Measurements from ENCODE around the gene HOMER2.
"Not testable (repeated sequence)": the region's sequence is repeated elsewhere in the genome, so short reads cannot be mapped to it uniquely, and the experiment has no call there.

The HOMER2 gene

GRCh38 chr15:82830427-82831173, 121.9 kb downstream of the HOMER2 start:
- peaks cover 89% of the 10 kb centered on the region for H3K36me3 Mint-ChIP-seq (ENCODE audit: low read depth)
- H3K9me3 Mint-ChIP-seq: no peaks in the 10 kb centered on the region
- peaks cover 43% of the 10 kb centered on the region for H3K4me1 Mint-ChIP-seq (ENCODE audit: low read depth)
- H3K27ac Mint-ChIP-seq: peak overlapping the region; percentile 41
- H3K4me3 Mint-ChIP-seq: peak overlapping the region; percentile 29
- no peaks in the 10 kb centered on the region for H3K27me3 Mint-ChIP-seq (ENCODE audit: low read depth)
- DNase-seq (ENCODE audit: low spot score): no peak

GRCh38 chr15:82829234-82829633, 123.3 kb downstream of the HOMER2 start:
- Mint-ChIP-seq H3K4me1 (ENCODE audit: low read depth) (peaks cover 43% of the 10 kb centered on the region), H3K4me3 (no peak overlapping the region), H3K27ac (no peak overlapping the region), H3K9me3 (no peaks in the 10 kb centered on the region), H3K36me3 (ENCODE audit: low read depth) (peaks cover 83% of the 10 kb centered on the region), H3K27me3 (ENCODE audit: low read depth) (no peaks in the 10 kb centered on the region)
- DNase-seq (ENCODE audit: low spot score): no peak

GRCh38 chr15:82828075-82828474, 124.4 kb downstream of the HOMER2 start:
- H3K27me3 Mint-ChIP-seq (ENCODE audit: low read depth): no peaks in the 10 kb centered on the region
- peaks cover 39% of the 10 kb centered on the region for H3K4me1 Mint-ChIP-seq (ENCODE audit: low read depth)
- H3K9me3 Mint-ChIP-seq: no peaks in the 10 kb centered on the region
- no peak overlapping the region for H3K27ac Mint-ChIP-seq
- no peak overlapping the region for H3K4me3 Mint-ChIP-seq
- H3K36me3 Mint-ChIP-seq (ENCODE audit: low read depth): peaks cover 74% of the 10 kb centered on the region
- DNase-seq (ENCODE audit: low spot score): no peak

DNA sequence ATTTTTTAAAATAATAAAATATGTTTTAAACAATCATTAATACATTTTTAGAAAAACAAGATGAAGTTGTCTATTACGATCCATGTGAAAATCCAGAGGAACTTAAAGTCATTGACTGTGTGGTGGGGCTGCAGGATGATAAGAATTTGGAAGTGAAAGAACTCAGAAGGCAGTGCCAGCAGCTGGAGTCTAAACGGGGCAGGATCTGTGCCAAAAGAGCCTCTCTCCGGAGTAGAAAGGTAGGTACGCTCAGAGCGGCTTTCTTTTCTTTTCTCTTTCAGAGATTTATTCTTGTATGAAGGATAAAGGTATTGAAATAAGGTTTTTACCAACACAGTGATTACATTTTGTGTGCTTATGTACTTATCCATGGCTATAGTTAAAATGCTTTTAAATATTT, 129.5 kb downstream of the HOMER2 start:
- H3K27ac Mint-ChIP-seq: no peak overlapping the region
- peaks cover 66% of the 10 kb centered on the region for H3K36me3 Mint-ChIP-seq (ENCODE audit: low read depth)

GRCh38 chr15:82821851-82822250, 130.7 kb downstream of the HOMER2 start:
- not testable (repeated sequence) for DNase-seq (ENCODE audit: low spot score); H3K27ac Mint-ChIP-seq; H3K4me1 Mint-ChIP-seq (ENCODE audit: low read depth); H3K4me3 Mint-ChIP-seq; H3K9me3 Mint-ChIP-seq; H3K27me3 Mint-ChIP-seq (ENCODE audit: low read depth)
- H3K36me3 Mint-ChIP-seq (ENCODE audit: low read depth): peaks cover 61% of the 10 kb centered on the region

More for the DNA sequence above, 129.5 kb downstream of the HOMER2 start:
- Mint-ChIP-seq H3K9me3 (no peaks in the 10 kb centered on the region), H3K4me1 (ENCODE audit: low read depth) (peaks cover 6% of the 10 kb centered on the region), H3K27me3 (ENCODE audit: low read depth) (no peaks in the 10 kb centered on the region), H3K4me3 (no peak overlapping the region)
- DNase-seq (ENCODE audit: low spot score): no peak

- DNase-seq (ENCODE audit: low spot score); H3K4me3 Mint-ChIP-seq; H3K4me1 Mint-ChIP-seq (ENCODE audit: low read depth); H3K27ac Mint-ChIP-seq; H3K9me3 Mint-ChIP-seq; H3K27me3 Mint-ChIP-seq (ENCODE audit: low read depth): not testable (repeated sequence)
- H3K36me3 Mint-ChIP-seq (ENCODE audit: low read depth): peaks cover 61% of the 10 kb centered on the region
Observed at GRCh38 chr15:82821396-82821795, 131.1 kb downstream of the HOMER2 start.

GRCh38 chr15:82820128-82820527, 132.4 kb downstream of the HOMER2 start:
- Mint-ChIP-seq H3K27ac (no peak overlapping the region), H3K36me3 (ENCODE audit: low read depth) (peaks cover 62% of the 10 kb centered on the region), H3K27me3 (ENCODE audit: low read depth) (no peaks in the 10 kb centered on the region), H3K9me3 (no peaks in the 10 kb centered on the region), H3K4me3 (no peak overlapping the region), H3K4me1 (ENCODE audit: low read depth) (peaks cover 1% of the 10 kb centered on the region)
- no peak for DNase-seq (ENCODE audit: low spot score)

GRCh38 chr15:82812994-82813393, 139.5 kb downstream of the HOMER2 start:
- Mint-ChIP-seq H3K4me1 (ENCODE audit: low read depth) (peaks cover 21% of the 10 kb centered on the region), H3K27ac (no peak overlapping the region), H3K27me3 (ENCODE audit: low read depth) (peaks cover 2% of the 10 kb centered on the region), H3K9me3 (no peaks in the 10 kb centered on the region), H3K36me3 (ENCODE audit: low read depth) (peaks cover 54% of the 10 kb centered on the region), H3K4me3 (no peak overlapping the region)
- no peak for DNase-seq (ENCODE audit: low spot score)

GRCh38 chr15:82810890-82811426, 141.6 kb downstream of the HOMER2 start:
- peak overlapping the region; percentile 96 for H3K4me3 Mint-ChIP-seq
- H3K27ac Mint-ChIP-seq: peak overlapping the region; percentile 96
- H3K9me3 Mint-ChIP-seq: no peaks in the 10 kb centered on the region
- peaks cover 13% of the 10 kb centered on the region for H3K27me3 Mint-ChIP-seq (ENCODE audit: low read depth)
- peaks cover 21% of the 10 kb centered on the region for H3K4me1 Mint-ChIP-seq (ENCODE audit: low read depth)
- DNase-seq (ENCODE audit: low spot score): peak; percentile 69
- H3K36me3 Mint-ChIP-seq (ENCODE audit: low read depth): peaks cover 40% of the 10 kb centered on the region

DNA sequence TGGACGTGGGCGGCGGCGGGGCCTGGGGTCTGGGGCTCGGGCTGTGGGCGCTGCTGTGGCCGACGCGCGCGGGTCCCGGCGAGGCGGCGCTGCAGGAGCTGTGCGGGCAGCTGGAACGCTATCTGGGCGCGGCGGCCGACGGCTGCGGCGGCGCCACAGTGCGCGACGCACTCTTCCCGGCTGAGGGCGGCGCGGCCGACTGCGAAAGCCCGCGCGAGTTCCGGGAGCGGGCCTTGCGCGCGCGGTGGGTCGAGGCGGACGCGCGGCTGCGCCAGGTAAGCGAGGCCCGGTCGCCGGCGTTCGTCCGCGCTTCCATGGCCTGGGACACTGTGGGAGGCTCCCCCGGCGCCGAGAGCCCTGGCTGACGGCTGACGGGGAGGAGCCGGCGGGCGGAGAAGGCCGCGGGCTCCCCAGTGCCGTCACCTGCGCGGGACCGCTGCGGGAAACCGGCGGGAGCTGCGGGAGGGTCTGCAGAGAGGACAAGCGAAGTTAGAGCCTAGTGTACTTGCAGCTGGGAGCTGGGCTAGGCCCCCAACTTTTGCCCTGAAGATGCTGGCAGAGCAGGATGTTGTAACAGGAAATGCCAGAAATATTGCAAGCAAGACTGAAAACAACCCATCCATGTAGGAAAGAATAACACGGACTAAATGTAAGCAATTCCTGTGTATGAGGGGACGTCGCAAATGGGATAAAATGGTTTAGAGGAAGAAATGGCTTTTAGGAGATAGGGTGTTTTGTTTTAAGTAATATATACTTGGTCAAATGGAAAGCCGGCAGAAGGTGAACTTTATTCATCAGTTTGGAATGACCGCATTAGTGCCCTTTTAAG, 142.2 kb downstream of the HOMER2 start:
- H3K4me3 Mint-ChIP-seq: peak overlapping the region; percentile 96
- H3K27ac Mint-ChIP-seq: peak overlapping the region; percentile 96
- peaks cover 33% of the 10 kb centered on the region for H3K36me3 Mint-ChIP-seq (ENCODE audit: low read depth)
- no peaks in the 10 kb centered on the region for H3K9me3 Mint-ChIP-seq
- DNase-seq (ENCODE audit: low spot score): peak; percentile 29
- peaks cover 20% of the 10 kb centered on the region for H3K4me1 Mint-ChIP-seq (ENCODE audit: low read depth)
- H3K27me3 Mint-ChIP-seq (ENCODE audit: low read depth): peaks cover 19% of the 10 kb centered on the region

DNA sequence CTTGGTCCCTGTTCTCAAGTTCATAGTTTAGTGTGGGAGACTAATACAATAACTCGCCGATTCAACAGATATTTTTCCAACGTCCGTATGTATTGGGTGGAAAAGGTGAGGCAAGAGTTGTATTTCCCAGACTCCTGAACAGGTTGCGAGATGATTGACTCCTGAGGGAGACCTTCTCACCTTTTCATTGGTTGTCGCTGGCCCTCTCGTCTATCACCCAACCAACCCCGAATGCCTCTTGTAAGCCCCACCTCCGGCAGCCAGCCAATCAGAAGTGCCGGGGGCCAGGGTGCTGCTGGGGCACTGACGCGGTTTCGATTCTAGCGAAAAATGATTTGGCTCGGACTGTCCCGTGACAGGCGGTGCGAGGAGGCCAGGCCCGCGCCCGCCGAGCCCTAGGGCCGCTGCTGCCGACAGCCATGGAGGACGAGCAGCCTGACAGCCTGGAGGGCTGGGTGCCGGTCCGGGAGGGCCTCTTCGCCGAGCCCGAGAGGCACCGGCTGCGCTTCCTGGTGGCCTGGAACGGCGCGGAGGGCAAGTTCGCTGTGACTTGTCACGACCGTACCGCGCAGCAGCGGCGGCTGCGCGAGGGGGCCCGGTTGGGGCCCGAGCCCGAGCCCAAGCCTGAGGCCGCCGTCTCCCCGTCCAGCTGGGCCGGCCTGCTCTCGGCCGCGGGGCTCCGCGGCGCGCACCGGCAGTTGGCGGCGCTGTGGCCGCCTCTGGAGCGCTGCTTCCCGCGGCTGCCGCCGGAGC, 143.0 kb downstream of the HOMER2 start, which contains the start of gene WHAMM:
Gene WHAMM, plus strand, starts transcription at position 321 of the 753 bp plus-strand sequence. Its CDS starts 99 bp downstream, at position 420.
- peak; percentile 95 for DNase-seq (ENCODE audit: low spot score)
- Mint-ChIP-seq H3K36me3 (ENCODE audit: low read depth) (peaks cover 29% of the 10 kb centered on the region), H3K4me3 (peak within 1 kb of the TSS; percentile 96), H3K27ac (peak within 1 kb of the TSS; percentile 96), H3K9me3 (no peaks in the 10 kb centered on the region), H3K4me1 (ENCODE audit: low read depth) (peaks cover 20% of the 10 kb centered on the region), H3K27me3 (ENCODE audit: low read depth) (peaks cover 24% of the 10 kb centered on the region)

DNA sequence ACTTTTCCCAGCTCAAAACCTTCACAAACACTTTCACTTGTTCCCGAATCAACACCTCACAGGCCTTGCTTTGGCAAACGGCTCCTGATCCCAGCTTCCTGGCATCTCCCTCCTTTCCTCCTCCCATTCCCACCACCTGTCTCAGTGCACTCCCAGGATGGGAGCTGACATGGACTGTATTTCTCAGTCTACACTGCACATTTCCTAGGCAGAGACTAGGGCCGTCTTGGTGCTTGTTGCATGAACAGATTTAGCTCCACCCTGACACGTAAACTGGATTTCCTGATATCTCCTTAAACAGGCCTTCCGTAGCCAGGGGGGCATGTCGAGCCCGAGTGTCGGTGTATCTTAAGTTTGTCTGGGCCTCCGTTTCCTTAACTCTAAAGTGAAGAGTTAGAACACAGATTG, 143.9 kb downstream of the HOMER2 start:
- Mint-ChIP-seq H3K4me1 (ENCODE audit: low read depth) (peaks cover 20% of the 10 kb centered on the region), H3K4me3 (no peak overlapping the region), H3K36me3 (ENCODE audit: low read depth) (peaks cover 21% of the 10 kb centered on the region), H3K9me3 (no peaks in the 10 kb centered on the region), H3K27me3 (ENCODE audit: low read depth) (peaks cover 32% of the 10 kb centered on the region), H3K27ac (no peak overlapping the region)
- DNase-seq (ENCODE audit: low spot score): no peak

GRCh38 chr15:82807920-82808633, 144.4 kb downstream of the HOMER2 start:
- peaks cover 20% of the 10 kb centered on the region for H3K36me3 Mint-ChIP-seq (ENCODE audit: low read depth)
- peaks cover 37% of the 10 kb centered on the region for H3K27me3 Mint-ChIP-seq (ENCODE audit: low read depth)
- DNase-seq (ENCODE audit: low spot score): no peak
- no peak overlapping the region for H3K4me3 Mint-ChIP-seq
- no peaks in the 10 kb centered on the region for H3K9me3 Mint-ChIP-seq
- H3K4me1 Mint-ChIP-seq (ENCODE audit: low read depth): peaks cover 20% of the 10 kb centered on the region
- no peak overlapping the region for H3K27ac Mint-ChIP-seq

All from T-helper 2 cell treated with Interferon-gamma antibody and Interleukin-4, amounts not matched to agents 5 μg/mL and 100 μg/mL, for 36 hours (primary cell).